HG03520 (cell line): ENCODE data around the gene ZNF521.

Experiments
- ATAC-seq: cut with Tn5 transposase; IDR thresholded peaks from one replicate; pipeline ENCODE4 v1.9.1; 2021; ENCODE audit warnings: mild to moderate bottlenecking, moderate library complexity; ENCODE audit not compliant: unreplicated experiment

Gene ZNF521

GRCh38 chr18:25253136-25253535 lies 98.8 kb downstream of the ZNF521 start:
- ATAC-seq: no peak

GRCh38 chr18:25251068-25251467 lies 100.9 kb downstream of the ZNF521 start:
- ATAC-seq: no peak

- ATAC-seq: no peak
These were observed 101.5 kb downstream of the ZNF521 start for GRCh38 chr18:25250474-25250851.

GRCh38 chr18:25248755-25249154 lies 103.2 kb downstream of the ZNF521 start:
- no peak for ATAC-seq

GRCh38 chr18:25247725-25248124 lies 104.2 kb downstream of the ZNF521 start:
- no peak for ATAC-seq

GRCh38 chr18:25244924-25245698 lies 106.9 kb downstream of the ZNF521 start:
- no peak for ATAC-seq

GRCh38 chr18:25244170-25244569 lies 107.8 kb downstream of the ZNF521 start:
- no peak for ATAC-seq

GRCh38 chr18:25243754-25244153 lies 108.2 kb downstream of the ZNF521 start:
- ATAC-seq: no peak

- no peak for ATAC-seq
These were observed 108.7 kb downstream of the ZNF521 start for GRCh38 chr18:25243257-25243656.

GRCh38 chr18:25240420-25240770 lies 111.6 kb downstream of the ZNF521 start:
- ATAC-seq: no peak

GRCh38 chr18:25239581-25240419 lies 112.2 kb downstream of the ZNF521 start:
- ATAC-seq: no peak

- ATAC-seq: no peak
These were observed 112.8 kb downstream of the ZNF521 start for GRCh38 chr18:25239151-25239550.

- ATAC-seq: no peak
These were observed 114.2 kb downstream of the ZNF521 start for GRCh38 chr18:25237571-25238267.

- no peak for ATAC-seq
These were observed 115.2 kb downstream of the ZNF521 start for GRCh38 chr18:25236736-25237135.

- ATAC-seq: no peak
These were observed 116.4 kb downstream of the ZNF521 start for GRCh38 chr18:25235401-25236042.

GRCh38 chr18:25234740-25235345 lies 117.1 kb downstream of the ZNF521 start:
- no peak for ATAC-seq

- ATAC-seq: no peak
These were observed 117.7 kb downstream of the ZNF521 start for GRCh38 chr18:25234322-25234639.

GRCh38 chr18:25233528-25234321 lies 118.2 kb downstream of the ZNF521 start:
- ATAC-seq: no peak

- ATAC-seq: no peak
These were observed 120.7 kb downstream of the ZNF521 start for GRCh38 chr18:25231327-25231691.

- no peak for ATAC-seq
These were observed 121.2 kb downstream of the ZNF521 start for GRCh38 chr18:25230658-25231326.
